Right renal pelvis (tissue), 4 donors: ENCODE data around the gene NOL11. TPM values are rescaled to one million over a fixed set of nuclear protein-coding genes. Genes with fewer than 3 reads are reported as not detected.
A peak's percentile ranks its signal among the peaks of the same experiment; 100 is the strongest.
"Not testable (repeated sequence)": the region's sequence is repeated elsewhere in the genome, so short reads cannot be mapped to it uniquely, and the experiment has no call there.

Experiments used
- DNase-seq, 4 donors: peaks; one replicate each; pipeline ENCODE4 v3.0.0-alpha.2; 2013; ENCODE audit warnings: low read depth in 4 of 4, low spot score in 3 of 4, missing footprints in 1 of 4
- polyA plus RNA-seq, 4 donors: library from polyadenylated mRNA; unstranded; fragments of 120-200 nt; gene quantifications; one replicate each; pipeline ENCODE4 v1.2.1, GENCODE V29; 2013; ENCODE audit not compliant: insufficient read length in 4 of 4

Gene NOL11
- polyA plus RNA-seq, 4 donors, result 84.9 to 104 (median 99.3) TPM

- no peak for DNase-seq
Measured at GRCh38 chr17:67707442-67707841, 10.3 kb upstream of the NOL11 start.

DNA sequence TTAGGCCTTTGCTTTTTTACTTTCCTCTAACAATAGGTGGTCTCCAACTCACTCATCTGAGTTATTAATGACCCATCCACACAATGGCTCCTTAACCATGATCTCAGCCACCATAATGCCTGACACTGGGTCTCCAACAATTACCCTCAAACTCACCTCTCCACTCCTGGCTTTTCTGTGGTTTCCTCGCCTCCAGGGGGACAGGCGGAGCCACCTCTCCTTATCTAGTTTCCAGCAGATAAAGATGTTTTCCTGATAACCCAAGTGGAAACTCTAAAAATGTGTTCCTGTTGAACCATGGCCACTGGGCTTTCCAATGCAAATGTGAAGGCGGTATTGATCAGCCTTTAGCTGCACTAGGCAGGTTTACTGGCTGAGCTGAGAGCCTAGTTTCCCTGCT is 9.4 kb upstream of the NOL11 start:
- DNase-seq, result no peak

GRCh38 chr17:67711916-67712315 is 5.8 kb upstream of the NOL11 start:
- no peak for DNase-seq

DNA sequence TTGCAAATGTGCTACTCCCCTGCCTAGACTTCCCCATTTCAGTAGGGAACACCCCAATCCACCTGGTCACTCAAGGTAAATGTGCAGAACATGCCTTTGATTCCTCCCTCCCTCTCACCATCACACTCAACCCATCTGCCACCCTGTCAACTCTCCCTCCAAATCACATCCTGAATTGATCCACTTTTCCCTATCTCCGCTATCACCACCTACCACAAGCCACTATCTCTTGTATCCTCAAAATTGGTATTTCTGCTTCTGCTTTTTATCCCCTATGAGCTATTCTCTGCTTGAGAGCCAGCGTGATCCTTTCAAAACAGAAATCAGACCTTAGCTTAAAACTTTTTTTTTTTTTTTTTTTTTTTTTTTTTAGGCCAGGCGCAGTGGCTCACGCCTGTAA is 5.4 kb upstream of the NOL11 start:
- no peak for DNase-seq

DNA sequence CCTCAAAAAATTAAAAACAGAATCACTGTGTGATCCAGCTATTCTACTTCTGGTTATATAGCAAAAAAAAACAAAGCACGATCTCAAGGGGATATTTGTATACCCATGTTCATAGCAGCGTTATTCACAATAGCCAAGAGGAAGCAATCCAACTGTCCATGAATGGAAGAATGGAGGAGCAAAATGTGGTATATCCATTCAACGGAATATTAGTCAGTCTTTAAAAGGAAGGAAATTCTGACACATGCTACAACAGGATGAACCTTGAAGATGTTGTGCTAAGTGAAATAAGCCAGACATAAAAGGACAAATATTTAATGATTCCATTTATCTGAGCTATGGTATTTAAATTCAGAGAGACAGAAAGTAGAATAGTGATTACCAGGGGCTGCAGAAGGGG is 4.6 kb upstream of the NOL11 start:
- DNase-seq, result no peak

DNA sequence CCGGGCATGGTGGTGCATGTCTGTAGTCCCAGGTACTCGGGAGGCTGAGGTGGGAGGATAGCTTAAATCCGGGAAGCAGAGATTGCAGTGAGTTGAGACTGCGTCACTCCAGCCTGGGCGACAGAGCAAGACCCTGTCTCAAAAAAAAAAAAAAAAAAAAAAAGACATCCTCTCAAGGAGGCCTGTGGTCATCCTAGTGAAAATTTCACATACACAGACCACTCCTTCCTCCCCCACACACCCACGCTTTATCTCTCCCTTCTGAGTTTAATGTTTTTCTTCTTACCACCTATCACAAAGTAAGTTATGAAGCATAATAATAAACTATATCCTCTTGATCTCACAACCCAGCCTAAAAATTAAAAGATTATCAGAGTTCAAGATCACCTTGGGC is 1.3 kb upstream of the NOL11 start:
- DNase-seq, result no peak

GRCh38 chr17:67717192-67717623 is 528 bp upstream of the NOL11 start:
- peak in 1 of 4 donors; percentile 22 for DNase-seq

DNA sequence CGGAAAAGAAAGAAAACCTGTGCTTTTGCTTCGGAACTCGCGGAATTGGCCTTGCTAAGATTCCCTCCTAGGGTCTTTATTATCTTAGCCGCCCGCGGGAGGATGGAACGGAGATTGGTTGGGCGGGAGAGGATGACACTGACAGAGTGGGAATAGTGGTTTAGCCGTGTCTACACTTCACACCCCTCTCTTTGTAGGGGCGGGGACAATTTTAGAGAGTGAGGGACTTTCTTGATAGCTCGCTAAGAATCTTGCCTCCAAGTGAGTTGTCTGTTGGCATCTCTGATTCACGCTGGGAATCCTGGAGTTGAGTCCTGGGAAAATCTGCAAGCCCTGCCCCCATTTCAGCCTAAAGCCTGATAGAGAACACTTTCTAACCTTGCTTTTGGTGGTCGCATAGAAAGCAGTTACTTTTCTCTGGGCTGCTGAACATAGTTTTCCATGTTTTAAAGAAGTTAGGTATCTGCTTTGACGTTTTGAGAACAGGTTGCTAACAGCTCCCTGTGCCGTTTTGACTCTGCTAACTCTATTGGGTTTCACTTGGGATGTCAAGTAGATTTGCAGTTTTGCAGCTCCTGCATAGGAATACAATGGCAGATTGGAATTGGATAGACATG is 697 bp downstream of the NOL11 start:
- peak in 1 of 4 donors; percentile 18 for DNase-seq

DNA sequence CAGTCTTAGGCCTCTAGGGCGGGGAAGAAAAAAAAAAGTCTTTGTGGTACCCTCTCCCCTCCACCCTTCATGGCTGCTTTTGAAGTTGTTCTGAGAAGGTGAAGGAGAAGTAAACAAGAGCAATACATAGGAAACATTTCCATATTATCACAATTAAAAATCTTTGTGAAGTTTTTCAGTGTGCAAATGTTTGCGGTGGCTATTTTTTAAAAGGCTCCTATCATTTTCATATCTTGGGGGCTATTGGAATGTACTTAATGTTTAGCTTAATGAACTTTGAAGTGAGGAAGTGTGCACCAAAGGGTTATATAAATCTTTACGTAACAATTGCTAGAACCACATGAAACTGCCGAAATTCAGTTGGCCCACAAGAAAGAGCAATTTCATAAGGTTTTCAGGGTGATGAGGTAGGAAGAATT is 7.6 kb downstream of the NOL11 start:
- DNase-seq, result no peak

DNA sequence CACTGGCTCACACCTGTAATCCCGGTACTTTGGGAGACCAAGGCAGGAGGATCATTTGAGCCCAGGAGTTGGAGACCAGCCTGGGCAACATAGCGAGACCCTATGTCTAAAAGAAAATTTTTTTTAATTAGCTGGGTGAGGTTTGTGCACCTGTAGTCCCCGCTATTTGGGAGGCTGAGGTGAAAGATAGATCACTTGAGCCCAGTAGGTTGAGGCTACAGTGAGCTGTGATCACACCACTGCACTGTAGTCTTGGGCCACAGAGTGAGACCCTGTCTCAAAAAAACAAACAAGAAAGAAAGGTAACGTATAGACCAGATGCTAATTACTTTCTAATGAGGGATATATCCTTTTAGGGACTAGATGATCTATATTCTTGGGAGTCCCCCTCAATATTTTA is 8.1 kb downstream of the NOL11 start:
- no peak for DNase-seq

DNA sequence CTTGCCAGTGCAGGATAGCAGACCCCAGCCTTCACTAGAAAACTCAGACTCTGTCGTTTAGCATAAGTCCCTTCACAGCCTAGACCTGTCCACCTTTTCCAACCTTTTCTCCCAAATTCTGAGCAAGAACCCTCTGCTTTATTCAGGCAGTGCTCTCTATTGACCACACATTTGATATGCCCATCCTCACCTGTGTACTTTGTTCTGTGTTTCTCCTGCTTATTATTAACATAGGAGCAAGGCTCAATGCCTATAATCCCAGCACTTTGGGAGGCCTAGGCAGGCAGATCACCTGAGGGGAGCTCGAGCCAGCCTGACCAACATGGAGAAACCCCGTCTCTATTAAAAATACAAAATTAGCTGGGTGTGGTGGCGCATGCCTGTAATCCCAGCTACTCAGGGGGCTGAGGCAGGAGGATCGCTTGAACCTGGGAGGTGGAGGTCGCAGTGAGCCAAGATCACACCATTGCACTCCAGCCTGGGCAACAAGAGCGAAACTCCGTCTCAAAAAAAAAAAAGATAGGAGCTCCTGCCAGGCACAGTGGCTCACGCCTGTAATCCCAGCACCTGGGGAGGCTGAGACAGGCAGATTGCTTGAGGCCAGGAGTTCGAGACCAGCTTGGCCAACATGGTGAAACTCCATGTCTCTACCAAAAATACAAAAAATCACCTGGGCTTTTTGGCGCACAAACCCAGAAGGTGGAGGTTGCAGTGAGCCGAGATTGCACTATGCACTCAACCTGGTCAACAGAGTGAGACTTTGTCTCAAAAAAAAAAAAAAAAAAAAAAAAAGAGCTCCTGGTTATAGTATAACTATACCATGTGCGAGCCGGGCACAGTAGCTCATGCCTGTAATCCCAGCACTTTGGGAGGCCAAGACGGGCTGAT is 9.7 kb downstream of the NOL11 start:
- not testable (repeated sequence) for DNase-seq

DNA sequence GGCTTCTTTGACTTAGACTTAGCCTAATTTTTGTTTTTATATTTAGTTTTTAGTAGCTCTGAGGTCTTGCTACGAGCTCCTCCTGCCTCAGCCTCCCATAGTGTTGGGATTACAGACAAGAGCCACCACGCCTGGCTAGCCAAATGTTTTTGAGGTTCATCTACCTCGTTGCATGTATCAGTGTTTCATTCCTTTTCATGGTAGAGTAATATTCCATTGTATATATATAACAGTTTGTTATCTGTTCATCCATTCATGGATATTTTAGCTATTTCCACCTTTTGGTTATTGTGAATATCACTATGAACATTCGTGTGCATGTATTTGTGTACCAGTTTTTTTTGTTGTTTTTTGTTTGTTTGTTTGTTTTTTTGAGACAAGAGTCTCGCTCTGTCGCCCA is 12.2 kb downstream of the NOL11 start:
- DNase-seq, result no peak

GRCh38 chr17:67730731-67731130 is 13.0 kb downstream of the NOL11 start:
- no peak for DNase-seq

- no peak for DNase-seq
Measured at GRCh38 chr17:67733449-67733848, 15.7 kb downstream of the NOL11 start.

- DNase-seq, result no peak
Measured at GRCh38 chr17:67737145-67737544, 19.4 kb downstream of the NOL11 start.

GRCh38 chr17:67742025-67742424 is 24.3 kb downstream of the NOL11 start:
- no peak for DNase-seq

GRCh38 chr17:67746704-67747571 is 29.2 kb downstream of the NOL11 start:
- DNase-seq, result no peak

DNA sequence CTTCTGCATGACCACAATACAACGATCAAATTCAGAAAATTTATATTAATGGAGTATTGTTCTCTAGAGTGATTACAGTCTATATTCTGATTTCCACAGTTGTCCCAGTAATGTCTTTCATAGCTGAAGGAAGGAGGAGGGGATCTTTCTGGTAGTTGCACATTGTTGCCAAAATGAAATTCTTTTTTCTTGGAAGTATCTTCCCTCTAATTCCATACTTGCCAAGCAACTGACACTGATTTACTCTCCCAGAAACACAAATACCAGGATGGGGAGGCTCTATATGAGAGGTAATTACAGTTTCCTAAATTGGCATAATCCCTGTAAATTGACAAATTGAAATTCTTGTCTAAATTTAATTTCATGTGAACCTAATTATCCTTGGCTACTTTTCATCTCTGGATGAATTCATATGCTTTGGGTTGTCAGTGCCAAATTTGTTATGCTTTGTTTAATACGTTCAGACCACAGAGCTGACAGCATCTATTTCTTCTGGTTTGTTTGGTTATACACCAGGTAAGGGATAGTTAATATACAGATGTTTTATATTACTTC is 30.0 kb downstream of the NOL11 start:
- no peak for DNase-seq

GRCh38 chr17:67750067-67750466 is 32.3 kb downstream of the NOL11 start:
- DNase-seq, result no peak

- no peak for DNase-seq
Measured at GRCh38 chr17:67751101-67752074, 33.7 kb downstream of the NOL11 start.
